Measurements from ENCODE around the gene NFKBIL1.

Gene NFKBIL1

GRCh38 chr6:31572041-31572911 lies 24.9 kb downstream of the NFKBIL1 start, which contains the start of gene LTA:
TSS of gene LTA (plus strand) at chr6:31572289. CDS start at chr6:31572743, 454 bp downstream.
- TF ChIP-seq, protein P1, sequence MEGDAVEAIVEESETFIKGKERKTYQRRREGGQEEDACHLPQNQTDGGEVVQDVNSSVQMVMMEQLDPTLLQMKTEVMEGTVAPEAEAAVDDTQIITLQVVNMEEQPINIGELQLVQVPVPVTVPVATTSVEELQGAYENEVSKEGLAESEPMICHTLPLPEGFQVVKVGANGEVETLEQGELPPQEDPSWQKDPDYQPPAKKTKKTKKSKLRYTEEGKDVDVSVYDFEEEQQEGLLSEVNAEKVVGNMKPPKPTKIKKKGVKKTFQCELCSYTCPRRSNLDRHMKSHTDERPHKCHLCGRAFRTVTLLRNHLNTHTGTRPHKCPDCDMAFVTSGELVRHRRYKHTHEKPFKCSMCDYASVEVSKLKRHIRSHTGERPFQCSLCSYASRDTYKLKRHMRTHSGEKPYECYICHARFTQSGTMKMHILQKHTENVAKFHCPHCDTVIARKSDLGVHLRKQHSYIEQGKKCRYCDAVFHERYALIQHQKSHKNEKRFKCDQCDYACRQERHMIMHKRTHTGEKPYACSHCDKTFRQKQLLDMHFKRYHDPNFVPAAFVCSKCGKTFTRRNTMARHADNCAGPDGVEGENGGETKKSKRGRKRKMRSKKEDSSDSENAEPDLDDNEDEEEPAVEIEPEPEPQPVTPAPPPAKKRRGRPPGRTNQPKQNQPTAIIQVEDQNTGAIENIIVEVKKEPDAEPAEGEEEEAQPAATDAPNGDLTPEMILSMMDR (IDR thresholded peaks at IDR 0.05; ENCODE audit: insufficient read depth, low read depth, low read length, missing control alignments) = no peak
- DNase-seq (ENCODE audit: low read depth) = peak; percentile 78
- H3K4me3 ChIP-seq (ENCODE audit: low read depth, low read length) = peak within 1 kb of the TSS; percentile 73

- no peak for DNase-seq (ENCODE audit: low read depth)
- TF ChIP-seq, protein P1 (IDR thresholded peaks at IDR 0.05; ENCODE audit: insufficient read depth, low read depth, low read length, missing control alignments) = no peak
- peak overlapping the region; percentile 73 for H3K4me3 ChIP-seq (ENCODE audit: low read depth, low read length)
Observed at GRCh38 chr6:31573239-31574105, 26.1 kb downstream of the NFKBIL1 start.

DNA sequence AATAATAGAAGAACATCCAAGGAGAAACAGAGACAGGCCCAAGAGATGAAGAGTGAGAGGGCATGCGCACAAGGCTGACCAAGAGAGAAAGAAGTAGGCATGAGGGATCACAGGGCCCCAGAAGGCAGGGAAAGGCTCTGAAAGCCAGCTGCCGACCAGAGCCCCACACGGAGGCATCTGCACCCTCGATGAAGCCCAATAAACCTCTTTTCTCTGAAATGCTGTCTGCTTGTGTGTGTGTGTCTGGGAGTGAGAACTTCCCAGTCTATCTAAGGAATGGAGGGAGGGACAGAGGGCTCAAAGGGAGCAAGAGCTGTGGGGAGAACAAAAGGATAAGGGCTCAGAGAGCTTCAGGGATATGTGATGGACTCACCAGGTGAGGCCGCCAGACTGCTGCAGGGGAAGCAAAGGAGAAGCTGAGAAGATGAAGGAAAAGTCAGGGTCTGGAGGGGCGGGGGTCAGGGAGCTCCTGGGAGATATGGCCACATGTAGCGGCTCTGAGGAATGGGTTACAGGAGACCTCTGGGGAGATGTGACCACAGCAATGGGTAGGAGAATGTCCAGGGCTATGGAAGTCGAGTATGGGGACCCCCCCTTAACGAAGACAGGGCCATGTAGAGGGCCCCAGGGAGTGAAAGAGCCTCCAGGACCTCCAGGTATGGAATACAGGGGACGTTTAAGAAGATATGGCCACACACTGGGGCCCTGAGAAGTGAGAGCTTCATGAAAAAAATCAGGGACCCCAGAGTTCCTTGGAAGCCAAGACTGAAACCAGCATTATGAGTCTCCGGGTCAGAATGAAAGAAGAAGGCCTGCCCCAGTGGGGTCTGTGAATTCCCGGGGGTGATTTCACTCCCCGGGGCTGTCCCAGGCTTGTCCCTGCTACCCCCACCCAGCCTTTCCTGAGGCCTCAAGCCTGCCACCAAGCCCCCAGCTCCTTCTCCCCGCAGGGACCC lies 27.0 kb downstream of the NFKBIL1 start:
- peak overlapping the region; percentile 73 for H3K4me3 ChIP-seq (ENCODE audit: low read depth, low read length)
- TF ChIP-seq, protein P1 (IDR thresholded peaks at IDR 0.05; ENCODE audit: insufficient read depth, low read depth, low read length, missing control alignments) = no peak
- DNase-seq (ENCODE audit: low read depth) = peak; percentile 70

DNA sequence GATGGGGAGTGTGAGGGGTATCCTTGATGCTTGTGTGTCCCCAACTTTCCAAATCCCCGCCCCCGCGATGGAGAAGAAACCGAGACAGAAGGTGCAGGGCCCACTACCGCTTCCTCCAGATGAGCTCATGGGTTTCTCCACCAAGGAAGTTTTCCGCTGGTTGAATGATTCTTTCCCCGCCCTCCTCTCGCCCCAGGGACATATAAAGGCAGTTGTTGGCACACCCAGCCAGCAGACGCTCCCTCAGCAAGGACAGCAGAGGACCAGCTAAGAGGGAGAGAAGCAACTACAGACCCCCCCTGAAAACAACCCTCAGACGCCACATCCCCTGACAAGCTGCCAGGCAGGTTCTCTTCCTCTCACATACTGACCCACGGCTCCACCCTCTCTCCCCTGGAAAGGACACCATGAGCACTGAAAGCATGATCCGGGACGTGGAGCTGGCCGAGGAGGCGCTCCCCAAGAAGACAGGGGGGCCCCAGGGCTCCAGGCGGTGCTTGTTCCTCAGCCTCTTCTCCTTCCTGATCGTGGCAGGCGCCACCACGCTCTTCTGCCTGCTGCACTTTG lies 28.0 kb downstream of the NFKBIL1 start, which contains the start of gene TNF:
Gene TNF (plus strand): TSS at position 231 of the 567 bp plus-strand sequence. CDS start 177 bp downstream, at position 408.
- H3K4me3 ChIP-seq (ENCODE audit: low read depth, low read length) = peak within 1 kb of the TSS; percentile 73
- DNase-seq (ENCODE audit: low read depth) = peak; percentile 94
- TF ChIP-seq, protein P1 (IDR thresholded peaks at IDR 0.05; ENCODE audit: insufficient read depth, low read depth, low read length, missing control alignments) = no peak

GRCh38 chr6:31575952-31576685 lies 28.7 kb downstream of the NFKBIL1 start:
- TF ChIP-seq, protein P1 (IDR thresholded peaks at IDR 0.05; ENCODE audit: insufficient read depth, low read depth, low read length, missing control alignments) = no peak
- DNase-seq (ENCODE audit: low read depth) = no peak
- peak overlapping the region; percentile 73 for H3K4me3 ChIP-seq (ENCODE audit: low read depth, low read length)

Data from GM12865 (cell line).